ENCODE results near the gene ZG16.
"Not testable (repeated sequence)": the region's sequence is repeated elsewhere in the genome, so short reads cannot be mapped to it uniquely, and the experiment has no call there.

Gene ZG16, protein sequence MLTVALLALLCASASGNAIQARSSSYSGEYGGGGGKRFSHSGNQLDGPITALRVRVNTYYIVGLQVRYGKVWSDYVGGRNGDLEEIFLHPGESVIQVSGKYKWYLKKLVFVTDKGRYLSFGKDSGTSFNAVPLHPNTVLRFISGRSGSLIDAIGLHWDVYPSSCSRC

GRCh38 chr16:29777576-29778350, at the start of gene ZG16:
ZG16 (plus strand) TSS chr16:29778256; CDS start chr16:29779267, 1,011 bp downstream.
- DNase-seq = no peak

- peak; percentile 53 for DNase-seq
Observed at GRCh38 chr16:29729116-29729521, 48.9 kb upstream of the ZG16 start.

DNA sequence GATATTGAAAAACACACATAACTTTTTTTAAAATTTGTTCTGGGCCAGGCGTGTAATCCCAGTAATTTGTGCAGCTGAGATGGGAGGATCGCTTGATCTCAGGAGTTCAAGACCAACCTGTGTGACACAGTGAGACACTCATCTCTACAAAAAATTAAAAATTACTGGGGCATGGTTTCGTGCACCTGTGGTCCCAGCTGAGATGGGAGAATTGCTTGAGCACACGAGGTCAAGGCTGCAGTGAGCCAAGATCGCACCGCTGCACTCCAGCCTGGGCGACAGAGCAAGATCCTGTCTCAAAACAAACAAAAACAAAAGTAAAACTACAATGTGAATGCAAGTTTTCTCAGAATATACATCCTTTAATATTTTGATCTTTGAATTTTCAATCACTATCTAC, 47.4 kb upstream of the ZG16 start:
- DNase-seq = no peak

DNA sequence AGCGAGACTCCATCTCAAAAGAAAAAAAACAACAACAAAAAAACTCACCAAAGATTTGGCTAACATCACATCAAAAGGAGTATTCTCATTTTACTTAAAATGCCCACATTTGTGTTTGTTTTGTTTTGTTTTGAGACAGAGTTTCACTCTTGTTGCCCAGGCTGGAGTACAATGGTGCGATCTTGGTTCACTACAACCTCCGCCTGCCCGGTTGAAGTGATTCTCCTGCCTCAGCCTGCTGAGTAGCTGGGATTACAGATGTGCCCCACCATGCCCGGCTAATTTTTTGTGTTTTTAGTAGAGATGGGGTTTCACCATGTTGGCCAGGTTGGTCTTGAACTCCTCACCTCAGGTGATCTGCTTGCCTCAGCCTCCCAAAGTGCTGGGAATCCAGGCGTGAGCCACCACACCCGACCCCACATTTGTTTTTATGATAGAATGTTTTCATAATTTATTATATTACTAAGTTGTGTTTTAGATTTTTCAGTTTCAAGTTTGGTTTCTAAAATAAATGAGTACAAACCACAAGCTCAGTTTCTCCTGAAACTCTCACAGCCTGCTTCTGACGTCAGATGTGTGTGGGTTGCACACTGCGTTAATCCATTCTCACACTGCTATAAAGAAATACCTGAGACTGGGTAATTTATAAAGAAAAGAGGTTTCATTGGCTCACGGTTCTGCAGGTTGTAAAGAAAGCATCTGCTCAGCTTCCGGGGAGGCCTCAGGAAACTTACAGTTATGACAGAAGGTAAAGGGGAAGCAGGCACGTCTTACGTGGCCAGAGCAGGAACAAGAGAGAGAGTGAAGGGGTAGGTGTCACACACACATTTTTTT, 46.1 kb upstream of the ZG16 start:
- not testable (repeated sequence) for DNase-seq

- no peak for DNase-seq
Observed at GRCh38 chr16:29734786-29735185, 43.3 kb upstream of the ZG16 start.

DNA sequence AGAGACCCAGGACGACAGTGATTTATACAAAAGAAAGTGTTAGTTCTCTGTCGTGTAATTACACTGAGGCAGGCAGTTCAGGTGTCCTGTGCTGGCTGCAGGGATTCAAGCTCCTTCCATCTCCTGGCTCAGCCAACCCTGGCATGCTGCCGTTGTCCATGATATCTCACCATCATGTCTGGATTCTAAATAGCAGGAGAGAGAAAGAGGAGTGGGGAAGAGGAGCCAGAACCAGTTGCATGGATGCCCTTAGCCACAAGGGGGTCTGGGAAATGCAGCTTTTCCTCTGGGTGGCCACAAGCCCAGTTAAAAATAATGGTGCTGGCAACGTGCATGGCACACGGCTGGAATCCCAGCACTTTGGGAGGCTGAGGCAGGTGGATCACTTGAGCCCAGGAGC, 41.9 kb upstream of the ZG16 start:
- DNase-seq = no peak

- DNase-seq = no peak
Observed at GRCh38 chr16:29736764-29737163, 41.3 kb upstream of the ZG16 start.

GRCh38 chr16:29737713-29738112, 40.3 kb upstream of the ZG16 start:
- DNase-seq = no peak

- no peak for DNase-seq
Observed at GRCh38 chr16:29738514-29738913, 39.5 kb upstream of the ZG16 start.

DNA sequence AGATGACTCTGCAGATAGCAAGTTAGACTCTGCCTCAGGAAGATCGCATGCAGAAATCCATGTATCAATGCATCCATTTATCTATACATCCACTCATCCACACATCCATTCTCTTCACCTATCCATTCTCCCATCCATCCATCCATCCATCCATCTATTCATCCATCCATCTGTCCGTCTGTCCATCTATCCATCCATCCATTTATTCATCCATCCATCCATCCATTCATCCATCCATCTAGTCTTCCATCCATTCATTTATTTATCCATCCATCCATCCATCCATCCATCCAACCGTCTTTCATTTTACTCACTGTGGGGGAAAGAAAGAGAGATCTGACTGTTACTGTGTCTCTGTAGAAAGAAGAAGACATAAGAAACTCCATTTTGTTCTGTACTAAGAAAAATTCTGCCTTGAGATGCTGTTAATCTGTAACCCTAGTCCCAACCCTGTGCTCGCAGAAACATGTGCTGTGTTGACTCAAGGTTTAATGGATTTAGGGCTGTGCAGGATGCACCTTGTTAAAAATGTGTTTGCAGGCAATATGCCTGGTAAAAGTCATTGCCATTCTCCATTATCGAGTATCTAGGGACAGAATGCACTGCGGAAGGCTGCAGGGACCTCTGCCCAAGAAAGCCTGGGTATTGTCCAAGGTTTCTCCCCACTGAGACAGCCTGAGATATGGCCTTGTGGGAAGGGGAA, 38.0 kb upstream of the ZG16 start:
- DNase-seq = not testable (repeated sequence)

DNA sequence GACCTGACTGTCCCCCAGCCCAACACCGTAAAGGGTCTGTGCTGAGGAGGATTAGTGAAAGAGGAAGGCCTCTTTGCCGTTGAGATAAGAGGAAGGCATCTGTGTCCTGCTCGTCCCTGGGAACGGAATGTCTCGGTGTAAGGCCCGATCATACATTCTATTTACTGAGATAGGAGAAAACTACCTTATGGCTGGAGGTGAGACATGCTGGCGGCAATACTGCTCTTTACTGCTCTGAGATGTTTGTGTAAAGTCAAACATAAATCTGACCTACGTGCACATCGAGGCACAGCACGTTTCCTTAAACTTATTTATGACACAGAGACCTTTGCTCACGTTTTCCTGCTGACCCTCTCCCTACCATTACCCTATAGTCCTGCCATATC, 37.4 kb upstream of the ZG16 start:
- DNase-seq = not testable (repeated sequence)

- no peak for DNase-seq
Observed at GRCh38 chr16:29742683-29743275, 35.3 kb upstream of the ZG16 start.

- no peak for DNase-seq
Observed at GRCh38 chr16:29743475-29743826, 34.6 kb upstream of the ZG16 start.

DNA sequence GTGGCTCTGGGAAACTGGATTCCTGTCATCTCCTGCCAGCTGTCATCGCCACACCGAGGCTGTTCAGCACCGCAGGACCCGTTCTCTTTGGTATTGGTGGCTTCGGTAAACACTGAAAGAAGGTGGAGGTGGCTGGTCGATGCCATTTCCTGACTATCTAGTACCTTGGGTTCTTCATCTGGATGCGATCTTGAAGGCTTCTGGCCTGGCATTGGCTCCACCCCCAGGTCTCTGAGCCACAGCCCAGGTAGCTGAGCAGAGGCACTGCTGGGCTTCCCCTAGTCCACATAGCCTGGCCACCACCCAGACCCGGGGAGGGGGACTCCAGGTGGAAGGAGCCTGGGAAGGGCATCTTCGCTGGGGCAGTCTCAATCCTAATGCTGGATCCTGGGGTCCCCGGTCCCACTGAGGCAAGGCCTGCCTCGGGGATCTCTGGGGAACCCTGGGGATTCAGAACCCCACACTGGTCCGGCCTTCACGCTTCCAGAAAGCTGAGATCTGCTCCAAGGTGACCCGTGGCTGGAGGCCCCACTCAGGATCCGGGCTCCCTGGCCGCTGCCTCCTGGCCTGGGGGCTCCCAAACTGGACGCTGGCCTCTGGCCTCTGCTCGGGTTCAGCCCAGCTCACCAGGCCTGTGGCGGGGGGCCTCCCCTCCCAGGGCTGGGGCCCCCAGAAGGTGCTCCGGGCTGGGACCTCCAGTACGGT, 34.1 kb upstream of the ZG16 start:
- DNase-seq = no peak

DNA sequence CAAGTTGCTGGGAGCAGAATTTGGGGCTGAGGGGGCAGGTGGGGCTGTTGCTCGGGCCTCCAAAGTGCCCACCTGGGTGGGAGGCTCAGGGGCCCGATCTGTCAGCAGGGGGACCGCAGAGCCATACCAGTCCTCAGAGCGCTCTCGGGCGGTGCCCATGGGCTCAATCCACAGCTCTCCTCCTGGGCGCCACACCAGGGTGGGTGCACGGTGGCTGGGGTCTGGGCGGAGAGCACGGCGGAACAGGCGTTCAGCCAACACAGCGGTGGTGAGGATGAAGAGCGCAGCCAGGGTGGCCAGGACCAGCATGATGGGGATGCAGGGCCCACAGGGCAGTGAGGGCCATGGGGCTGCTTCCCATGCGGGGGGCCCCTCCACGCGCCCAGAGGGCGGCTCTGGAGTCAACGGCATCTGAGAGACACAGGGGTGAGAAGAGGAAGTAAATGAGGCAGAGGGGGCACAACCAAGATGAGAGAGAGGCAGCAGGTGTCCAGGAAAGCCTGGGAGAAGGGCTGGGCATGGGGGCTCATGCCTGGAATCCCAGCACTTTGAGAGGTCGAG, 33.4 kb upstream of the ZG16 start:
- DNase-seq = no peak

DNA sequence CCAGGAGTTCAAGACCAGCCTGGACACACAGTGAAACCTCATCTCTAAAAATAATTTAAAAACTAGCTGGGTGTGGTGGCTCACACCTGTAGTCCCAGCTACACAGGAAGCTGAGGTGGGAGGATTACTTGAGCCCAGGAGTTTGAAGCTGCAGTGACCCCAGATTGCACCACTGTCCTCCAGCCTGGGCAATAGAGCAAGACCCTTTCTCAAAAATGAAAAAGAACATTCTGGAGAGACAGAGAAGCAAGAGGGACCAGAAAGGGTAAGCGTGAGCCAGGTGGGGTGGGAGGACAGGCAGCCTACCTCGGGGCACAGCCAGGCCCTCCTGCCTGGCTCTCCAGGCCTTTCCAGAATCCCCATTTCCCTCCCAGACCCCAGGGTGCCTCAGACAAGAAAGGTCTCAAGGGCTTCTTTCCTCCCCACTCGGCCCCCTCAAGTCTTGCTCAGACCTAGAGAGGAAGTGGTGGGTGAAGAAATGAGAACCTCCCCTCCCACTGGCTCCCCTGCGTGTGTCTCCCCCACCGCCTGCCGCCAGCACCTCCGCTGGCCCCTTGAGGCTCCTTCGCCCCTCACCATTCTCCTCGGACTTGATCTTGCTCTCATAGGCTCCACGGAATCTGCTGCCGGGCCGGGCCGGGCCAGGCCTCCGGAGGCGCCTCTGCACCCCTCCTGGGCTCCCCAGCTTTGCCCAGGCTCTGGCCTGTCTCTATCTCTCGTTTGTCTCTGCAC, 32.8 kb upstream of the ZG16 start:
- DNase-seq = no peak

- no peak for DNase-seq
Observed at GRCh38 chr16:29745853-29746345, 32.2 kb upstream of the ZG16 start, which contains the start of gene C16orf54. C16orf54 (minus strand) TSS chr16:29745990; CDS start chr16:29744951, 1,039 bp downstream.

- DNase-seq = not testable (repeated sequence)
Observed at GRCh38 chr16:29746518-29746917, 31.5 kb upstream of the ZG16 start.

DNA sequence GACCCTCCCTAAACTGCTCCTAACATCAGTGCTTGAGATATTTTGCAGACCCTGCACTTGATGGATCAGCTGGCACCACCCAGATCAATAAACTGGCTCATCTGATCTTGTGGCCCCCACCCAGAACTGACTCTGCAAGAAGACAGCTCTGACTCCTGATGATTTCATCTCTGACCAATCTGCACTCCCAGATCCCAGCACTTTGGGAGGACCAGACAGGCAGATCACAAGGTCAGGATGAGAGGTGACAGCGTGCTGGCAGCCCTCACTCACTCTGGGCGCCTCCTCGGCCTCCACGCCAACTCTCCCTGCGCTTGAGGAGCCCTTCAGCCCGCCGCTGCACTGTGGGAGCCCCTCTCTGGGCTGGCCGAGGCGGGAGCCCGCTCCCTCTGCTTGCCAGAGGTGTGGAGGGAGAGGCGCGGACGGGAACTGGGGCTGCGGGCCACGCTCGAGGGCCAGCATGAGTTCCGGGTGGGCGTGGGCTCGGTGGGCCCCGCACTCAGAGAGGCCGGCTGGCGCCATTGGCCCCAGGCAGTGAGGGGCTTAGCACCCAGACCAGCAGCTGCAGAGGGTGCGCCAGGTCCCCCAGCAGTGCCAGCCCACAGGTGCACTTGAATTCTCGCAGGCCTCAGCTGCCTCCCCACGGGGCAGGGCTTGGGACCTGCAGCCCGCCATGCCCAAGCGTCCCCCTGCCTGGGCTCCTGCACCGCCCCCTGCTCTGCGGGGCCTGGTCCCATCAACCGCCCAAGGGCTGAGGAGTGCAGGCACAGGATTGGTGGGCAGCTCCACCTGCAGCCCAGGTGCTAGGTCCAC, 29.9 kb upstream of the ZG16 start:
- no peak for DNase-seq

DNA sequence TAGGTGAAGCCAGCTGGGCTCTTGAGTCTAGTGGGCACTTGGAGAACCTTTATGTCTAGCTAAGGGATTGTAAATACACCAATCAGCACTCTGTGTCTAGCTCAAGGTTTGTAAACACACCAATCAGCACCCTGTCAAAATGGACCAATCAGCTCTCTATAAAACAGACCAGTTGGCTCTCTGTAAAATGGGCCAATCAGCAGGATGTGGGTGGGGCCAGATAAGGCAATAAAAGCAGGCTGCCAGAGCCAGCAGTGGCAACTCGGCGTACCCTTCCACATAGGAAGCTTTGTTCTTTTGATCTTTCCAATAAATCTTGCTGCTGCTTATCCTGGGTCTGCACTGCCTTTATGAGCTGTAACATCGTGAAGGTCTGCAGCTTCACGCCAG, 29.3 kb upstream of the ZG16 start:
- not testable (repeated sequence) for DNase-seq

Data from retina (tissue), 1 donor.